HepG2 (cell line): ENCODE data around the gene RFX7. TPM values are rescaled to one million over a fixed set of nuclear protein-coding genes. Genes with fewer than 3 reads are reported as not detected.

ENCODE experiments used
- ATAC-seq: fragments of 200-7000 bp; cut with Tn5 transposase; 3 replicates; pipeline ENCODE4 v1.9.1; 2020; ENCODE audit warnings: mild to moderate bottlenecking, moderate library complexity
- BruUV-seq: library from RNA; stranded (reverse); fragments of 400-500 nt; replicated peaks from 2 replicates; lab custom pipeline; 2021; lab: Mats Ljungman, UMichigan
- CTCF ChIA-PET: fragments of 300-600 bp; formaldehyde crosslinking; extraction: SDS; loops from one replicate; lab custom pipeline; 2021; ENCODE audit warnings: low total read pairs, inconsistent platforms, low intra/inter-chr PET ratio; lab: Yijun Ruan, JAX
- POLR2A ChIA-PET: fragments of 350-600 bp; sonication (Branson Sonifier 250); formaldehyde crosslinking; loops from one replicate; lab custom pipeline; 2020; ENCODE audit warnings: antibody characterized with exemption, inconsistent platforms; lab: Yijun Ruan, JAX
- DNase-seq: peaks from one replicate; pipeline ENCODE4 v3.0.0-alpha.2; 2015; ENCODE audit warnings: low spot score
- FAIRE-seq: peaks from 3 replicates; lab custom pipeline; 2011; peaks lifted over from hg19 to GRCh38; lab: Jason Lieb, UNC
- H2AFZ ChIP-seq: one replicate; pipeline ENCODE4 v1.6.1; 2011; ENCODE audit warnings: low read length, inconsistent platforms
- H3K27ac ChIP-seq: fragments of 300-600 bp; 3 replicates; pipeline ENCODE4 v1.8.0; 2011; ENCODE audit warnings: mixed run types, mild to moderate bottlenecking, mixed read lengths, low read length, inconsistent platforms; ENCODE audit not compliant: insufficient read depth; ENCODE audit errors: extremely low read length
- H3K27me3 ChIP-seq, 2 experiments: fragments of 200-600 bp in 1 of 2; 2 replicates in 1 of 2; 3 replicates in 1 of 2; pipeline versions ENCODE4 v1.6.0 to v1.8.0; 2011; ENCODE audit warnings: low read length in 2 of 2, mild to moderate bottlenecking in 2 of 2, moderate library complexity in 2 of 2, inconsistent platforms in 1 of 2; ENCODE audit not compliant: insufficient read depth in 2 of 2, control insufficient read depth in 1 of 2
- H3K36me3 ChIP-seq, 2 experiments: fragments of 200-600 bp in 1 of 2; replicated peaks in 1 of 2; 2 replicates in 1 of 2; 3 replicates in 1 of 2; pipeline versions ENCODE4 v1.5.1 to v1.8.0; 2011; ENCODE audit warnings: low read length in 2 of 2, inconsistent platforms in 1 of 2; ENCODE audit not compliant: insufficient read depth in 2 of 2, control insufficient read depth in 1 of 2
- H3K4me1 ChIP-seq: 2 replicates; pipeline ENCODE4 v1.5.1; 2012; ENCODE audit warnings: low read length, inconsistent platforms; ENCODE audit not compliant: insufficient read depth
- H3K4me2 ChIP-seq: 2 replicates; pipeline ENCODE4 v1.6.0; 2011; ENCODE audit warnings: low read depth, low read length, inconsistent platforms
- H3K4me3 ChIP-seq, 3 experiments: fragments of 200-600 bp in 1 of 3; sonication (generic), shearing (Covaris generic) in 1 of 3; replicated peaks in 1 of 3; 2 replicates each; pipeline ENCODE4 v1.5.1; 2011 to 2016; ENCODE audit warnings: low read length in 3 of 3, inconsistent platforms in 2 of 3, low read depth in 2 of 3, mild to moderate bottlenecking in 2 of 3, control low read depth in 1 of 3, mixed read lengths in 1 of 3; ENCODE audit not compliant: insufficient read depth in 1 of 3
- H3K79me2 ChIP-seq: one replicate; pipeline ENCODE4 v1.6.1; 2011; ENCODE audit warnings: low read length, inconsistent platforms; ENCODE audit not compliant: insufficient read depth
- H3K9ac ChIP-seq: 2 replicates; pipeline ENCODE4 v1.6.0; 2011; ENCODE audit warnings: mild to moderate bottlenecking, low read depth, low read length, inconsistent platforms; ENCODE audit not compliant: insufficient read depth
- H3K9me3 ChIP-seq: 2 replicates; pipeline ENCODE4 v1.5.1; 2012; ENCODE audit warnings: mild to moderate bottlenecking, low read length
- H4K20me1 ChIP-seq: 2 replicates; pipeline ENCODE4 v1.6.0; 2011; ENCODE audit warnings: inconsistent platforms, mild to moderate bottlenecking, low read length, moderate library complexity; ENCODE audit not compliant: insufficient read depth
- DPF2 ChIP-seq: sonication (generic); formaldehyde crosslinking; IDR thresholded peaks from 2 replicates; pipeline ENCODE4 v1.4.0; 2020; ENCODE audit warnings: mild to moderate bottlenecking, low read depth, missing genetic modification reagents, borderline replicate concordance
- PRDM4 ChIP-seq: sonication (generic); formaldehyde crosslinking; IDR thresholded peaks from 2 replicates; pipeline ENCODE4 v1.9.0; 2021; ENCODE audit warnings: missing genetic modification reagents, borderline replicate concordance
- REL ChIP-seq: sonication (generic); formaldehyde crosslinking; conservative IDR thresholded peaks from 2 replicates; pipeline ENCODE4 v1.8.0; 2022; ENCODE audit warnings: mild to moderate bottlenecking, missing genetic modification reagents, moderate library complexity
- SMAD9 ChIP-seq: sonication (generic); formaldehyde crosslinking; IDR thresholded peaks from 2 replicates; pipeline ENCODE4 v1.5.1; 2020; ENCODE audit warnings: mild to moderate bottlenecking, missing genetic modification reagents
- ZMYM4 ChIP-seq: sonication (generic); formaldehyde crosslinking; IDR thresholded peaks from 2 replicates; pipeline ENCODE4 v1.8.1; 2023; ENCODE audit warnings: mild to moderate bottlenecking, missing genetic modification reagents
- ZNF251 ChIP-seq: sonication (generic); formaldehyde crosslinking; IDR thresholded peaks from 2 replicates; pipeline ENCODE4 v1.9.0; 2021; ENCODE audit warnings: mild to moderate bottlenecking, missing genetic modification reagents
- ZNF407 ChIP-seq: sonication (generic); formaldehyde crosslinking; IDR thresholded peaks from one replicate; pipeline ENCODE4 v1.5.1; 2020; ENCODE audit warnings: mild to moderate bottlenecking, missing genetic modification reagents; ENCODE audit errors: not compliant biosample characterization
- ZSCAN9 ChIP-seq: IDR thresholded peaks from 2 replicates; pipeline ENCODE4 v1.6.1; 2016; ENCODE audit warnings: borderline replicate concordance
- WGBS: methylation state at CpG from one replicate; pipeline ENCODE4 v1.1.6; 2017; ENCODE audit warnings: low lambda C conversion rate; 5-methylcytosine and 5-hydroxymethylcytosine counted together
- in situ Hi-C: cut with HindIII; loops from 2 replicates; pipeline ENCODE4 v1.10.0; 2017; ENCODE audit warnings: low pct_unique_long_range_greater_than_20kb; ENCODE audit not compliant: extremely low pct_ligation_motif_present
- intact Hi-C: fragments of 100-400 bp; cut with micrococcal nuclease; formaldehyde crosslinking; loops from one replicate; pipeline ENCODE4 v1.10.0; 2022; ENCODE audit not compliant: unreplicated experiment
- polyA plus RNA-seq, 8 experiments: library from polyadenylated mRNA; depleted of rRNA in 3 of 8; stranded (reverse) in 7 of 8; unstranded in 1 of 8; fragments of >200 nt; fragmentation: Illumina TruSeq in 4 of 8; extraction: Trizol in 4 of 8; gene quantifications; 2 replicates each; pipeline versions ENCODE4 v1.2.1 to v1.2.3, GENCODE V29; 2011 to 2016; ENCODE audit warnings: low read depth in 4 of 8, missing spikeins in 1 of 8, mixed read lengths in 1 of 8; ENCODE audit not compliant: insufficient read depth in 1 of 8
- total RNA-seq, 5 experiments: library from RNA; depleted of rRNA; stranded (reverse); fragments of >200 nt; fragmentation: Illumina TruSeq; extraction: Trizol; gene quantifications; 2 replicates each; pipeline ENCODE4 v1.2.3, GENCODE V29; 2016; ENCODE audit warnings: low read depth in 1 of 5
- TF ChIP-seq, protein P1 (sequence below): sonication (generic); formaldehyde crosslinking; conservative IDR thresholded peaks from 2 replicates; pipeline ENCODE4 v1.5.0; 2020; ENCODE audit warnings: missing genetic modification reagents
- TF ChIP-seq, protein P2 (sequence below): sonication (generic); formaldehyde crosslinking; IDR thresholded peaks from 2 replicates; pipeline ENCODE4 v1.4.0; 2020; ENCODE audit warnings: missing genetic modification reagents

Gene RFX7
- total and polyA plus RNA-seq, 2 of the 13 experiments (the other 11 are each of a cell fraction or from before 2014, with no cell fraction given): 8.5 to 10.4 TPM

GRCh38 chr15:56064152-56064551 is 179.5 kb downstream of the RFX7 start (continued):
- TF ChIP-seq ZNF407 (no peak), DPF2 (CRISPR knock-in tag) (no peak)

DNA sequence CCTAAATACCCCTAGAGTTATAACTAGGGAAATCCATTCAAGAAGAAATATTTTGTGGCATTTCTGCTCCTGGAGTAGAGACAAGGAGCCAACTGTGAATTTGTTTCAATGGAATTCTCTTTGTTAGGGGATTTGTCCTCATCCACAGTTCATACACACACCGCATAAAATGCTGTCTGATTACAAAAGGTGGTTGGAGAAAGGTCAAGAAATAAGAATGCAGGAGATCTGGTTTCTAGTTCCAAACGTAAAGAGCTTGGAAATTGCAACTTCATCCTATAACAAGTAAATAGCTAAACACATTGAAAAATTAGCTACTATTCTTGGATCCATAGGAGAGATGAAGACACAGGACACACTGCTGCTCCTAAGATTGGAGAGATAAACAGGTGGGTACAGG is 184.0 kb downstream of the RFX7 start:
- BruUV-seq: no TSS peak
- in situ Hi-C loops: no loop called here
- TF ChIP-seq, protein P1, sequence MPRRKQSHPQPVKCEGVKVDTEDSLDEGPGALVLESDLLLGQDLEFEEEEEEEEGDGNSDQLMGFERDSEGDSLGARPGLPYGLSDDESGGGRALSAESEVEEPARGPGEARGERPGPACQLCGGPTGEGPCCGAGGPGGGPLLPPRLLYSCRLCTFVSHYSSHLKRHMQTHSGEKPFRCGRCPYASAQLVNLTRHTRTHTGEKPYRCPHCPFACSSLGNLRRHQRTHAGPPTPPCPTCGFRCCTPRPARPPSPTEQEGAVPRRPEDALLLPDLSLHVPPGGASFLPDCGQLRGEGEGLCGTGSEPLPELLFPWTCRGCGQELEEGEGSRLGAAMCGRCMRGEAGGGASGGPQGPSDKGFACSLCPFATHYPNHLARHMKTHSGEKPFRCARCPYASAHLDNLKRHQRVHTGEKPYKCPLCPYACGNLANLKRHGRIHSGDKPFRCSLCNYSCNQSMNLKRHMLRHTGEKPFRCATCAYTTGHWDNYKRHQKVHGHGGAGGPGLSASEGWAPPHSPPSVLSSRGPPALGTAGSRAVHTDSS (CRISPR knock-in tag): no peak
- TF ChIP-seq SMAD9 (CRISPR knock-in tag) (no peak), PRDM4 (CRISPR knock-in tag) (no peak), ZSCAN9 (CRISPR knock-in tag) (no peak), ZMYM4 (no peak), ZNF251 (CRISPR knock-in tag) (no peak), REL (CRISPR knock-in tag) (no peak)
- TF ChIP-seq, protein P2, sequence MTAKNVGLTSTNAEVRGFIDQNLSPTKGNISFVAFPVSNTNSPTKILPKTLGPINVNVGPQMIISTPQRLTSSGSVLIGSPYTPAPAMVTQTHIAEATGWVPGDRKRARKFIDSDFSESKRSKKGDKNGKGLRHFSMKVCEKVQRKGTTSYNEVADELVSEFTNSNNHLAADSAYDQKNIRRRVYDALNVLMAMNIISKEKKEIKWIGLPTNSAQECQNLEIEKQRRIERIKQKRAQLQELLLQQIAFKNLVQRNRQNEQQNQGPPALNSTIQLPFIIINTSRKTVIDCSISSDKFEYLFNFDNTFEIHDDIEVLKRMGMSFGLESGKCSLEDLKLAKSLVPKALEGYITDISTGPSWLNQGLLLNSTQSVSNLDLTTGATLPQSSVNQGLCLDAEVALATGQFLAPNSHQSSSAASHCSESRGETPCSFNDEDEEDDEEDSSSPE (CRISPR knock-in tag): no peak

More for the DNA sequence above, 184.0 kb downstream of the RFX7 start:
- no peak for FAIRE-seq
- DNase-seq: no peak
- 50% methylated on average over 2 of the region's 2 CpGs for WGBS
- Histone ChIP-seq H3K9me3 (no peaks in the 10 kb centered on the region), H3K27ac (no peak overlapping the region), H3K27me3 (no peaks in the 10 kb centered on the region), H3K4me1 (no peaks in the 10 kb centered on the region), H3K4me3 (no peak overlapping the region), H4K20me1 (no peaks in the 10 kb centered on the region), H3K79me2 (no peaks in the 10 kb centered on the region), H3K36me3 (no peaks in the 10 kb centered on the region), H2AFZ (no peak overlapping the region), H3K9ac (no peak overlapping the region), H3K4me2 (no peak overlapping the region)
- no peak for ATAC-seq
- ChIA-PET POLR2A (no interaction called here), CTCF (no interaction called here)
- intact Hi-C loops: no loop called here
